GM19328 (cell line): ENCODE measurements around the gene KRTCAP2.
A peak's percentile ranks its signal among the peaks of the same experiment; 100 is the strongest.

Source experiments
- ATAC-seq: cut with Tn5 transposase; IDR thresholded peaks from one replicate; pipeline ENCODE4 v1.9.1; 2021; ENCODE audit warnings: mild to moderate bottlenecking, moderate library complexity; ENCODE audit not compliant: unreplicated experiment

The KRTCAP2 gene

GRCh38 chr1:155136748-155137147, 36.4 kb downstream of the KRTCAP2 start:
- no peak for ATAC-seq

- peak; percentile 62 for ATAC-seq
Measured at GRCh38 chr1:155135415-155136028, 37.6 kb downstream of the KRTCAP2 start, which contains the start of gene SLC50A1. TSS of gene SLC50A1 (plus strand) at chr1:155135852. CDS start at chr1:155135912, 60 bp downstream.

GRCh38 chr1:155134880-155135414, 38.2 kb downstream of the KRTCAP2 start:
- no peak for ATAC-seq

- ATAC-seq: no peak
Measured at GRCh38 chr1:155134322-155134721, 38.8 kb downstream of the KRTCAP2 start.

- no peak for ATAC-seq
Measured at GRCh38 chr1:155133799-155134281, 39.3 kb downstream of the KRTCAP2 start.

GRCh38 chr1:155131856-155132255, 41.2 kb downstream of the KRTCAP2 start:
- no peak for ATAC-seq

GRCh38 chr1:155131285-155131684, 41.8 kb downstream of the KRTCAP2 start:
- ATAC-seq: no peak

GRCh38 chr1:155130272-155131006, 42.7 kb downstream of the KRTCAP2 start:
- no peak for ATAC-seq

- ATAC-seq: no peak
Measured at GRCh38 chr1:155128755-155129473, 44.2 kb downstream of the KRTCAP2 start.

GRCh38 chr1:155127967-155128754, 44.9 kb downstream of the KRTCAP2 start:
- no peak for ATAC-seq

- ATAC-seq: no peak
Measured at GRCh38 chr1:155127105-155127966, 45.8 kb downstream of the KRTCAP2 start, which contains the start of gene EFNA1. TSS of gene EFNA1 (plus strand) at chr1:155127876. CDS start at chr1:155127978, 102 bp downstream.

- no peak for ATAC-seq
Measured at GRCh38 chr1:155126556-155127104, 46.5 kb downstream of the KRTCAP2 start.

GRCh38 chr1:155125946-155126555, 47.1 kb downstream of the KRTCAP2 start:
- no peak for ATAC-seq

GRCh38 chr1:155125511-155125945, 47.6 kb downstream of the KRTCAP2 start:
- no peak for ATAC-seq

- ATAC-seq: no peak
Measured at GRCh38 chr1:155124503-155125463, 48.3 kb downstream of the KRTCAP2 start.

GRCh38 chr1:155123801-155124200, 49.3 kb downstream of the KRTCAP2 start:
- no peak for ATAC-seq

- no peak for ATAC-seq
Measured at GRCh38 chr1:155122308-155122707, 50.8 kb downstream of the KRTCAP2 start.

GRCh38 chr1:155121249-155121648, 51.9 kb downstream of the KRTCAP2 start:
- no peak for ATAC-seq
